GM12875 (cell line): ENCODE results near the gene MAPKAPK5.

Experiments
- H3K4me3 ChIP-seq: one replicate; pipeline ENCODE4 v1.5.1; 2011; ENCODE audit warnings: low read depth, low read length, control low read depth
- CTCF ChIP-seq: IDR thresholded peaks from 2 replicates; pipeline ENCODE4 v1.5.1; 2011; ENCODE audit warnings: low read depth, mild to moderate bottlenecking, control low read depth, inconsistent platforms, low read length, moderate library complexity, borderline replicate concordance; ENCODE audit not compliant: insufficient read depth

MAPKAPK5 gene

GRCh38 chr12:111925171-111925570 is 83.1 kb downstream of the MAPKAPK5 start:
- H3K4me3 ChIP-seq: no peak overlapping the region
- no peak for TF ChIP-seq CTCF

- TF ChIP-seq CTCF: no peak
- H3K4me3 ChIP-seq: no peak overlapping the region
Measured at GRCh38 chr12:111926631-111927030, 84.6 kb downstream of the MAPKAPK5 start.

GRCh38 chr12:111927346-111927745 is 85.3 kb downstream of the MAPKAPK5 start:
- H3K4me3 ChIP-seq: no peak overlapping the region
- TF ChIP-seq CTCF: no peak

- no peak for TF ChIP-seq CTCF
- H3K4me3 ChIP-seq: no peak overlapping the region
Measured at GRCh38 chr12:111932241-111932640, 90.2 kb downstream of the MAPKAPK5 start.

- no peak for TF ChIP-seq CTCF
- H3K4me3 ChIP-seq: no peak overlapping the region
Measured at GRCh38 chr12:111936869-111937268, 94.8 kb downstream of the MAPKAPK5 start.

GRCh38 chr12:111937429-111937828 is 95.4 kb downstream of the MAPKAPK5 start:
- TF ChIP-seq CTCF: no peak
- no peak overlapping the region for H3K4me3 ChIP-seq

GRCh38 chr12:111942557-111942956 is 100.5 kb downstream of the MAPKAPK5 start:
- no peak overlapping the region for H3K4me3 ChIP-seq
- TF ChIP-seq CTCF: no peak
